ENCODE data around the gene TREM1.

DNA sequence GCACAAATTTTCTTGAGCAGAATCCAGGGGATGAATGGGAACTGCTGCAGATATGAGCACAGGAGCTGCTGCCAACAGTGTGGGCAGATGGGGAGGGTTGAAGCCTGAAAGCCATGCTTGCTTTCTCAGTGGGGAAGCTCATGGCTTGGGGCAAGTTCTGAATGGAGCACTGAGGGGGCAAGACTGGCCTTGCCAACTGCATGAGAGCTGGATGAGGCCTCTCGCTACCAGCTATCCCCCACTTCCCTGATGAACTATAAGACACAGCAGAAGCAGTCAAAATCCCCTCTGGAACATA lies 28.3 kb downstream of the TREM1 start:
- TF ChIP-seq CTCF (IDR thresholded peaks at IDR 0.05), result no peak
- TF ChIP-seq POLR2A (IDR thresholded peaks at IDR 0.05), result no peak
